Left lung (tissue), 10 donors: ENCODE results near the gene SLC25A21. TPM values are rescaled to one million over a fixed set of nuclear protein-coding genes. Genes with fewer than 3 reads are reported as not detected.

Experiments used
- ATAC-seq: fragments of 200-7000 bp; cut with Tn5 transposase; one replicate; pipeline ENCODE4 v1.9.1; 2020; ENCODE audit warnings: moderate library complexity
- DNase-seq, 4 donors: peaks; one replicate each; pipeline ENCODE4 v3.0.0-alpha.2; 2013 to 2020
- H3K27ac ChIP-seq, 2 donors: fragments of 200-600 bp; sonication (generic) in 1 of 2; one replicate each; pipeline versions ENCODE4 v1.5.0 to v1.8.0; 2020 to 2021
- H3K27me3 ChIP-seq, 2 donors: fragments of 200-600 bp; sonication (generic) in 1 of 2; one replicate each; pipeline versions ENCODE4 v1.5.0 to v1.8.0; 2020 to 2021
- H3K36me3 ChIP-seq, 2 donors: fragments of 200-600 bp; sonication (generic) in 1 of 2; one replicate each; pipeline versions ENCODE4 v1.5.0 to v1.8.0; 2020 to 2021
- H3K4me1 ChIP-seq, 2 donors: fragments of 200-600 bp; one replicate each; pipeline ENCODE4 v1.8.0; 2021
- H3K4me3 ChIP-seq, 2 donors: fragments of 200-600 bp; sonication (generic) in 1 of 2; one replicate each; pipeline versions ENCODE4 v1.5.0 to v1.8.0; 2020 to 2021; ENCODE audit warnings: mild to moderate bottlenecking in 1 of 2
- H3K9me3 ChIP-seq, 2 donors: fragments of 200-600 bp; sonication (generic) in 1 of 2; one replicate each; pipeline versions ENCODE4 v1.5.0 to v1.8.0; 2020 to 2021
- CTCF ChIP-seq, 2 donors: fragments of 200-600 bp; sonication (generic) in 1 of 2; IDR thresholded peaks; one replicate each; pipeline versions ENCODE4 v1.5.0 to v1.8.0; 2021; ENCODE audit warnings: antibody characterized with exemption in 2 of 2
- intact Hi-C, 2 donors: fragments of 100-400 bp; cut with DNase I; formaldehyde crosslinking; loops; one replicate each; pipeline versions ENCODE4 v1.11.2 to v1.14.2; 2022
- polyA plus RNA-seq, 6 donors: library from polyadenylated mRNA; unstranded; fragments of 120-200 nt; gene quantifications; one replicate each; pipeline ENCODE4 v1.2.1, GENCODE V29; 2013; ENCODE audit not compliant: insufficient read length in 6 of 6
- total RNA-seq, 2 donors: library from RNA; stranded (reverse); fragmentation: NEBNext Ultra II Directional; extraction: Animal tissue kit (Norgen Biotek cat#: 25700); gene quantifications; one replicate each; pipeline ENCODE4 v1.2.1, GENCODE V29; 2021
- donor health status: DM: no; HTN: yes; CAD: no.
- donor health status: DM: no; HTN: no; CAD: no.

The SLC25A21 gene
- total and polyA plus RNA-seq, 8 donors: 0.47 to 3.7 (median 2.7) TPM

GRCh38 chr14:36746872-36747271, 425.5 kb downstream of the SLC25A21 start:
- DNase-seq (no peak), ATAC-seq (no peak)
- Histone ChIP-seq H3K27ac (no peak overlapping the region), H3K4me3 (no peak overlapping the region), H3K4me1 (no peaks in the 10 kb centered on the region), H3K9me3 (peaks cover 0 to 21% of the 10 kb centered on the region in 2 donors), H3K27me3 (no peaks in the 10 kb centered on the region), H3K36me3 (no peaks in the 10 kb centered on the region)
- TF ChIP-seq CTCF (IDR thresholded peaks at IDR 0.05): no peak
- intact Hi-C loops: no loop called here

DNA sequence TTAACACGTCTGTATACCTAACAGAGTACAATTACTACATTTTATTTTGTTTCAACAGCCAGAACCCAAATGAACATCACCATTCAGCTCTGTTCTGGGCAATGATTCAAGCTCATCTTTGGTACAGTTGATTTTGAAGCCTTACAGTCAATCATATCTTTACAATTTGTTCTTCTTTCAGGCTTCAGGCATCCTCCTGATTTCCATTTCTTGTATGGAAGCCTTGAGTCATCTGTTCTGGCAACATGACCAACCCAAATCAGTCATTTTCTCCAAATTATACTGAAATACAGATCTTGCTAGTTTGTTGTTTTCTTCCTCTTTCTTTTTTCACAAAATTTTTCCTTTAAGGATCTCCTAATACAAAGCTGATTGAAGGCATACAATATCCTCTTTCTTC, 430.5 kb downstream of the SLC25A21 start:
- Histone ChIP-seq H3K27ac (no peak overlapping the region), H3K9me3 (peaks cover 0 to 21% of the 10 kb centered on the region in 2 donors), H3K4me3 (no peak overlapping the region), H3K27me3 (no peaks in the 10 kb centered on the region), H3K36me3 (no peaks in the 10 kb centered on the region), H3K4me1 (no peaks in the 10 kb centered on the region)
- TF ChIP-seq CTCF (IDR thresholded peaks at IDR 0.05): no peak
- intact Hi-C loops: no loop called here
- DNase-seq (no peak), ATAC-seq (no peak)

- H3K4me3 ChIP-seq: no peak overlapping the region
- no peak for DNase-seq
- intact Hi-C loops: no loop called here
- H3K27ac ChIP-seq: no peak overlapping the region
- no peaks in the 10 kb centered on the region for H3K9me3 ChIP-seq
- ATAC-seq: no peak
- H3K4me1 ChIP-seq: no peaks in the 10 kb centered on the region
- H3K36me3 ChIP-seq: no peaks in the 10 kb centered on the region
- H3K27me3 ChIP-seq: no peaks in the 10 kb centered on the region
- TF ChIP-seq CTCF (IDR thresholded peaks at IDR 0.05): no peak
Measured at GRCh38 chr14:36738269-36738668, 434.1 kb downstream of the SLC25A21 start.

- Histone ChIP-seq H3K9me3 (no peaks in the 10 kb centered on the region), H3K4me1 (no peaks in the 10 kb centered on the region), H3K27ac (no peak overlapping the region), H3K36me3 (no peaks in the 10 kb centered on the region), H3K27me3 (no peaks in the 10 kb centered on the region), H3K4me3 (no peak overlapping the region)
- TF ChIP-seq CTCF (IDR thresholded peaks at IDR 0.05): no peak
- no peak for ATAC-seq
- DNase-seq: no peak
- intact Hi-C loops: no loop called here
Measured at GRCh38 chr14:36726128-36726527, 446.3 kb downstream of the SLC25A21 start.

- no peak for TF ChIP-seq CTCF (IDR thresholded peaks at IDR 0.05)
- ATAC-seq (no peak), DNase-seq (no peak)
- no peak overlapping the region for H3K27ac ChIP-seq
- no peaks in the 10 kb centered on the region for H3K9me3 ChIP-seq
- H3K36me3 ChIP-seq: no peaks in the 10 kb centered on the region
- intact Hi-C loops: no loop called here
- no peaks in the 10 kb centered on the region for H3K4me1 ChIP-seq
- no peaks in the 10 kb centered on the region for H3K27me3 ChIP-seq
- H3K4me3 ChIP-seq: no peak overlapping the region
Measured at GRCh38 chr14:36724162-36724561, 448.2 kb downstream of the SLC25A21 start.
